Activated CD4-positive, alpha-beta memory T cell treated with anti-CD3 and anti-CD28 coated beads for 36 hours (primary cell): ENCODE results near the gene ZSCAN32. TPM values are rescaled to one million over a fixed set of nuclear protein-coding genes. Genes with fewer than 3 reads are reported as not detected.

Source experiments
- CTCF ChIA-PET: fragments of 350-600 bp; sonication (Branson Sonifier 250); formaldehyde crosslinking; loops from one replicate; lab custom pipeline; 2021; ENCODE audit warnings: antibody characterized with exemption, inconsistent platforms; lab: Charles Lee
- POLR2A ChIA-PET: fragments of 350-600 bp; sonication (Branson Sonifier 250); formaldehyde crosslinking; loops from one replicate; lab custom pipeline; 2021; ENCODE audit warnings: antibody characterized with exemption; lab: Charles Lee
- DNase-seq: peaks from one replicate; pipeline ENCODE4 v3.0.0-alpha.2; 2020
- H3K27ac Mint-ChIP-seq: one replicate; pipeline ENCODE4 v1.8.0; 2021; ENCODE audit warnings: mixed read lengths
- H3K27me3 Mint-ChIP-seq: one replicate; pipeline ENCODE4 v1.8.0; 2021; ENCODE audit warnings: mixed read lengths
- H3K36me3 Mint-ChIP-seq: one replicate; pipeline ENCODE4 v1.8.0; 2021; ENCODE audit warnings: mixed read lengths
- H3K4me1 Mint-ChIP-seq: one replicate; pipeline ENCODE4 v1.8.0; 2021; ENCODE audit warnings: low read depth, mixed read lengths
- H3K4me3 Mint-ChIP-seq: one replicate; pipeline ENCODE4 v1.8.0; 2021; ENCODE audit warnings: mild to moderate bottlenecking, mixed read lengths
- H3K9me3 Mint-ChIP-seq: one replicate; pipeline ENCODE4 v1.8.0; 2021; ENCODE audit warnings: mixed read lengths
- intact Hi-C: fragments of 100-400 bp; cut with micrococcal nuclease; formaldehyde crosslinking; loops from one replicate; pipeline ENCODE4 v1.15.1; 2023
- total RNA-seq, 2 experiments: library from RNA; stranded (reverse); gene quantifications; one replicate each; pipeline ENCODE4 v1.2.3, GENCODE V29; 2021

ZSCAN32 gene
- total RNA-seq, result 10 to 100 TPM; 10.9 to 11.9 TPM

DNA sequence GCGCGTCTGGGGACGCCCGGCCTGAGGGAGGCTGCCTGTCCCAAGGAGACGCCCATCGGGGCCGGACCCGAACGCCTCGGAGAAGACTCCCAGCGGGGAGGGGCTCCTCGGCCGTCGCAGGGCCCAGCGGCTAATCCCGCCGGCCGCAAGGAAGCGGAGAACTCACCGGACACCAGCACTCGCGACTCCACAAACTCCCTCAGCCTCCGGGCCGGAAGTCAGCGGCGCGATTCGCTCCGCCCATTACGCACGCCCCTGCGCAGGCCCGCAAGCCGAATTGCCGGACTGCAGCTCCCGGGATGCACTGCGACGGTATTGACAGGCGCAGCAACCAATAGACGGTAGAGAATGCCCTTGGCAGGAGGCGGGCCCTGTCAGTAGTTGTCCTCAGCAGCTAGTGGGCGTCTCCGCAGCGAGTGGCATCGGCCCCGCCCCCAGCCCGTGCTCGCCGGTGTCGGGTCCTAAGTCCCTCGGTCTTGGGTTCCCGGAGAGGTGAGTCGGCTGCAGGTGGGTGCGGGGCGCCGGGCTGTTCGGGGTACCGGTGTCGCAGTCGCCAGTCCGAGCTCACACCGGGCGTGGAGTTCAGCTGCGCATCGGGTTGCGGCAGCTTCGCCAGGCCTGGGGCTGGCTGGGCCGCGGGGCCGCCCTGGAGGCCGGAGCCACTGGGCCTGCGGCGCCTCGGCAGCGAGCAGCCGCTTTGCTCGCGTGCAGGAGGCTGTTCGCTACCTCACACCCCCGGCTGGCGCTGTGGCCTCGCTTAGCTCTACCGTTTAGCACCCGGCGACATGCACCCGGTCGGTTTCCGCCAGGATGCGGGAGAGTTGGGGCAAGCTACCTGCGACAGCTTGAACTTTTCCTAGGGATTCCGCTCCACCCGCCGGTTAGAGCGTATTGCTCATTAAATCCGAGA, at the start of gene ZSCAN32, which contains the start of gene ZNF174:
ZSCAN32 (minus strand) TSS at position 226 of the 910 bp plus-strand sequence. CDS start 3,447 bp downstream, outside the sequence.
ZNF174 (plus strand) TSS at position 437 of the 910 bp plus-strand sequence. CDS start 790 bp downstream, outside the sequence.
- intact Hi-C loops, result loop anchor here (1.0 to 2.0 kb wide), 7 partner anchors 36 to 138 kb away; partner anchors contain the start of genes NAA60, TIGD7, ZNF263 and ZNF597
- Mint-ChIP-seq H3K27ac (peak within 1 kb of the TSS; percentile 83), H3K9me3 (peaks cover 35% of the 10 kb centered on the region), H3K27me3 (no peaks in the 10 kb centered on the region), H3K36me3 (peaks cover 66% of the 10 kb centered on the region), H3K4me1 (peaks cover 52% of the 10 kb centered on the region), H3K4me3 (peak within 1 kb of the TSS; percentile 88)
- DNase-seq, result peak; percentile 100
- ChIA-PET POLR2A (interaction anchor here (0.6 to 2.7 kb wide), 14 partner anchors 10 to 250 kb away, joined by 3 to 22 read pairs (median 4); partner anchors contain the start of genes NAA60, ZNF200, ZNF263 and ZNF597), CTCF (interaction anchor here (0.6 to 3.0 kb wide), 10 partner anchors 9 to 271 kb away, joined by 3 to 14 read pairs (median 4); partner anchors contain the start of genes CLUAP1, NAA60, ZNF263 and ZNF75A)

GRCh38 chr16:3444032-3444388, 43.2 kb upstream of the ZSCAN32 start:
- H3K27ac Mint-ChIP-seq, result peak overlapping the region; percentile 95
- peaks cover 27% of the 10 kb centered on the region for H3K36me3 Mint-ChIP-seq
- peak overlapping the region; percentile 97 for H3K4me3 Mint-ChIP-seq
- peaks cover 10% of the 10 kb centered on the region for H3K9me3 Mint-ChIP-seq
- intact Hi-C loops, result loop anchor here (1.0 kb wide), 2 partner anchors 13 to 56 kb away; no protein-coding TSS in a partner anchor
- POLR2A ChIA-PET, result interaction anchor here (0.6 to 2.5 kb wide), 4 partner anchors 13 to 280 kb away, joined by 3 to 10 read pairs (median 6); partner anchors contain the start of genes ZNF174 and ZSCAN32
- peak; percentile 69 for DNase-seq
- CTCF ChIA-PET, result interaction anchor here (0.7 to 1.4 kb wide), 5 partner anchors 13 to 56 kb away, joined by 3 to 8 read pairs (median 4); partner anchors contain the start of genes ZNF174 and ZSCAN32
- H3K4me1 Mint-ChIP-seq, result peaks cover 15% of the 10 kb centered on the region
- H3K27me3 Mint-ChIP-seq, result no peaks in the 10 kb centered on the region

GRCh38 chr16:3443108-3444031, 42.6 kb upstream of the ZSCAN32 start, which contains the start of the genes NAA60 and ZNF597:
Gene NAA60, plus strand, starts transcription at chr16:3443680. Its CDS starts 32,548 bp downstream, at chr16:3476228.
Gene ZNF597, minus strand, starts transcription at chr16:3443504. Its CDS starts 351 bp downstream, at chr16:3443153.
- ChIA-PET CTCF (interaction anchor here (0.7 to 1.4 kb wide), 4 partner anchors 42 to 178 kb away, joined by 3 to 8 read pairs (median 4); partner anchors contain the start of genes ZNF174 and ZSCAN32), POLR2A (interaction anchor here (0.6 to 2.5 kb wide), 9 partner anchors 9 to 378 kb away, joined by 3 to 10 read pairs (median 3); partner anchors contain the start of genes IL32, ZNF174, ZNF263 and ZSCAN32)
- peak; percentile 89 for DNase-seq
- intact Hi-C loops, result loop anchor here (1.0 to 2.0 kb wide), 4 partner anchors 14 to 161 kb away; partner anchors contain the start of genes ZNF174, ZNF263 and ZSCAN32
- H3K9me3 Mint-ChIP-seq, result peaks cover 10% of the 10 kb centered on the region
- no peaks in the 10 kb centered on the region for H3K27me3 Mint-ChIP-seq
- peak within 1 kb of the TSS; percentile 97 for H3K4me3 Mint-ChIP-seq
- H3K36me3 Mint-ChIP-seq, result peaks cover 28% of the 10 kb centered on the region
- H3K4me1 Mint-ChIP-seq, result peaks cover 15% of the 10 kb centered on the region
- H3K27ac Mint-ChIP-seq, result peak within 1 kb of the TSS; percentile 95

- no peak overlapping the region for H3K4me3 Mint-ChIP-seq
These were observed 38.8 kb upstream of the ZSCAN32 start for GRCh38 chr16:3439637-3440036.

GRCh38 chr16:3434373-3434772, 33.6 kb upstream of the ZSCAN32 start:
- no peak overlapping the region for H3K27ac Mint-ChIP-seq
- CTCF ChIA-PET, result no interaction called here
- POLR2A ChIA-PET, result no interaction called here

More at GRCh38 chr16:3439637-3440036, 38.8 kb upstream of the ZSCAN32 start:
- CTCF ChIA-PET, result no interaction called here
- POLR2A ChIA-PET, result no interaction called here
- Mint-ChIP-seq H3K4me1 (peaks cover 6% of the 10 kb centered on the region), H3K27ac (no peak overlapping the region), H3K36me3 (peaks cover 35% of the 10 kb centered on the region), H3K27me3 (no peaks in the 10 kb centered on the region), H3K9me3 (peaks cover 10% of the 10 kb centered on the region)
- intact Hi-C loops, result no loop called here
- DNase-seq, result no peak

DNA sequence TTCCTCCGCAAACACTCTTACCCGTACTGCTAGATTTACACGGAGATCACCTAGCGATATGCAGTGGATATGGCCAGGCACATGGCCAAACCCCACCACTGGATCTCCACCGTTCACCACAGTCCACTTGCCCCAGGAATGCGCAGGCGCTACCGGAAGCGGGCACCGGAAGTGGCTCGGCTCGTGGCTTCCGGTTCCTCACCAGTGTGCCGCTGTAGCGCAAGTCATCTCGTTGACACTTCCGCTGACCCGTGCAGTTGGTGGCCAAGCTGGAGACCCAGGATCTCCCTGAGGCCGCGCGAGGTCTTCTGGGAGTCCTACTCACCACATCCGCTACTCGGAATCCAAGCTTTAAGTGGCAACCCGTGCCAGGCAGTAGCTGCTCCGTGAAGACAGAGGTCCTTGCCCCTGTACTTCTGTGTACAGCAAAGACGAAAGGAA, 31.0 kb upstream of the ZSCAN32 start:
- Mint-ChIP-seq H3K4me3 (peak overlapping the region; percentile 34), H3K9me3 (peaks cover 3% of the 10 kb centered on the region), H3K4me1 (peaks cover 9% of the 10 kb centered on the region), H3K27ac (peak overlapping the region; percentile 11), H3K36me3 (peaks cover 11% of the 10 kb centered on the region), H3K27me3 (no peaks in the 10 kb centered on the region)
- POLR2A ChIA-PET, result no interaction called here
- peak; percentile 77 for DNase-seq
- CTCF ChIA-PET, result interaction anchor here (1.3 to 1.4 kb wide), 2 partner anchors 30 to 266 kb away, joined by 3 read pairs; partner anchors contain the start of genes ZNF174 and ZSCAN32
- intact Hi-C loops, result no loop called here

More at GRCh38 chr16:3434373-3434772, 33.6 kb upstream of the ZSCAN32 start:
- no peak for DNase-seq
- intact Hi-C loops, result no loop called here
- Mint-ChIP-seq H3K9me3 (peaks cover 3% of the 10 kb centered on the region), H3K4me1 (peaks cover 9% of the 10 kb centered on the region), H3K36me3 (peaks cover 23% of the 10 kb centered on the region), H3K27me3 (no peaks in the 10 kb centered on the region), H3K4me3 (no peak overlapping the region)

GRCh38 chr16:3413730-3414379, 13.1 kb upstream of the ZSCAN32 start:
- DNase-seq, result no peak
- Mint-ChIP-seq H3K36me3 (peaks cover 36% of the 10 kb centered on the region), H3K27ac (no peak overlapping the region), H3K9me3 (peaks cover 61% of the 10 kb centered on the region), H3K4me1 (no peaks in the 10 kb centered on the region), H3K4me3 (no peak overlapping the region), H3K27me3 (no peaks in the 10 kb centered on the region)
- intact Hi-C loops, result no loop called here
- ChIA-PET POLR2A (no interaction called here), CTCF (no interaction called here)

GRCh38 chr16:3408561-3409197, 7.9 kb upstream of the ZSCAN32 start:
- peaks cover 75% of the 10 kb centered on the region for H3K36me3 Mint-ChIP-seq
- CTCF ChIA-PET, result no interaction called here
- peaks cover 80% of the 10 kb centered on the region for H3K9me3 Mint-ChIP-seq
- POLR2A ChIA-PET, result no interaction called here
- peaks cover 5% of the 10 kb centered on the region for H3K4me1 Mint-ChIP-seq
- no peaks in the 10 kb centered on the region for H3K27me3 Mint-ChIP-seq
- no peak for DNase-seq
- H3K4me3 Mint-ChIP-seq, result no peak overlapping the region
- intact Hi-C loops, result no loop called here
- no peak overlapping the region for H3K27ac Mint-ChIP-seq

GRCh38 chr16:3401719-3402397, 1.1 kb upstream of the ZSCAN32 start:
- intact Hi-C loops, result loop anchor here (1.0 to 2.0 kb wide), 7 partner anchors 37 to 139 kb away; partner anchors contain the start of genes NAA60, TIGD7, ZNF263 and ZNF597

More at GRCh38 chr16:3401719-3402397, 1.1 kb upstream of the ZSCAN32 start:
- peaks cover 66% of the 10 kb centered on the region for H3K36me3 Mint-ChIP-seq
- DNase-seq, result peak; percentile 17
- CTCF ChIA-PET, result interaction anchor here (0.6 to 3.0 kb wide), 10 partner anchors 8 to 272 kb away, joined by 3 to 14 read pairs (median 4); partner anchors contain the start of genes CLUAP1, NAA60, ZNF263 and ZNF75A
- peak overlapping the region; percentile 83 for H3K27ac Mint-ChIP-seq
- H3K27me3 Mint-ChIP-seq, result no peaks in the 10 kb centered on the region
- peaks cover 44% of the 10 kb centered on the region for H3K4me1 Mint-ChIP-seq
- POLR2A ChIA-PET, result interaction anchor here (0.9 to 2.7 kb wide), 10 partner anchors 9 to 251 kb away, joined by 3 to 22 read pairs (median 4); partner anchors contain the start of genes NAA60, ZNF263 and ZNF597
- peak overlapping the region; percentile 88 for H3K4me3 Mint-ChIP-seq
- H3K9me3 Mint-ChIP-seq, result peaks cover 36% of the 10 kb centered on the region
